Measurements from ENCODE around the gene MAPK6. TPM values are rescaled to one million over a fixed set of nuclear protein-coding genes. Genes with fewer than 3 reads are reported as not detected.

MAPK6 gene
- total RNA-seq, 1 experiment from 2014 or later, result 56.4 TPM

GRCh38 chr15:52003710-52004109 is 15.3 kb upstream of the MAPK6 start:
- no peak overlapping the region for H3K27ac ChIP-seq (ENCODE audit: low read depth, low read length, poor library complexity, severe bottlenecking)
- TF ChIP-seq EZH2 (IDR thresholded peaks at IDR 0.05; ENCODE audit: borderline replicate concordance, low read depth, low read length, poor library complexity, severe bottlenecking) (no peak), CTCF (conservative IDR thresholded peaks at IDR 0.05; ENCODE audit: low read depth, low read length) (no peak)
- CTCF ChIA-PET, result no interaction called here
- H3K4me3 ChIP-seq (ENCODE audit: low read depth, low read length, poor library complexity, severe bottlenecking), result no peak overlapping the region
- H3K9me3 ChIP-seq (ENCODE audit: low read depth, low read length, poor library complexity, severe bottlenecking), result no peaks in the 10 kb centered on the region
- DNase-seq (ENCODE audit: low spot score), result no peak
- intact Hi-C loops (cut with micrococcal nuclease; ENCODE audit: unreplicated experiment), result no loop called here
- POLR2A ChIA-PET (ENCODE audit: low non-redundant PET), result no interaction called here
- H3K27me3 ChIP-seq (replicated peaks; ENCODE audit: insufficient read depth, low read depth, low read length, poor library complexity), result no peaks in the 10 kb centered on the region
- no peaks in the 10 kb centered on the region for H3K36me3 ChIP-seq (ENCODE audit: insufficient read depth, low read length, poor library complexity, severe bottlenecking)
- H3K4me1 ChIP-seq (ENCODE audit: insufficient read depth, low read length, poor library complexity, severe bottlenecking), result no peaks in the 10 kb centered on the region
- no TSS peak for BruUV-seq (replicated peaks)

GRCh38 chr15:52004806-52005205 is 14.2 kb upstream of the MAPK6 start:
- Histone ChIP-seq H3K4me3 (ENCODE audit: low read depth, low read length, poor library complexity, severe bottlenecking) (no peak overlapping the region), H3K9me3 (ENCODE audit: low read depth, low read length, poor library complexity, severe bottlenecking) (no peaks in the 10 kb centered on the region), H3K36me3 (ENCODE audit: insufficient read depth, low read length, poor library complexity, severe bottlenecking) (no peaks in the 10 kb centered on the region), H3K4me1 (ENCODE audit: insufficient read depth, low read length, poor library complexity, severe bottlenecking) (no peaks in the 10 kb centered on the region), H3K27ac (ENCODE audit: low read depth, low read length, poor library complexity, severe bottlenecking) (no peak overlapping the region), H3K27me3 (replicated peaks; ENCODE audit: insufficient read depth, low read depth, low read length, poor library complexity) (no peaks in the 10 kb centered on the region)
- no peak for TF ChIP-seq CTCF (conservative IDR thresholded peaks at IDR 0.05; ENCODE audit: low read depth, low read length)
- no peak for TF ChIP-seq EZH2 (IDR thresholded peaks at IDR 0.05; ENCODE audit: borderline replicate concordance, low read depth, low read length, poor library complexity, severe bottlenecking)
- CTCF ChIA-PET, result interaction anchor here (0.7 kb wide), 1 partner anchor 8 kb away, joined by 4 read pairs; no protein-coding TSS in a partner anchor
- DNase-seq (ENCODE audit: low spot score), result no peak
- no TSS peak for BruUV-seq (replicated peaks)
- intact Hi-C loops (cut with micrococcal nuclease; ENCODE audit: unreplicated experiment), result no loop called here
- POLR2A ChIA-PET (ENCODE audit: low non-redundant PET), result no interaction called here

GRCh38 chr15:52005748-52006701 is 13.0 kb upstream of the MAPK6 start:
- BruUV-seq (replicated peaks), result no TSS peak
- TF ChIP-seq CTCF (conservative IDR thresholded peaks at IDR 0.05; ENCODE audit: low read depth, low read length), result no peak
- no peak for TF ChIP-seq EZH2 (IDR thresholded peaks at IDR 0.05; ENCODE audit: borderline replicate concordance, low read depth, low read length, poor library complexity, severe bottlenecking)
- DNase-seq (ENCODE audit: low spot score), result no peak
- CTCF ChIA-PET, result no interaction called here
- H3K27ac ChIP-seq (ENCODE audit: low read depth, low read length, poor library complexity, severe bottlenecking), result no peak overlapping the region
- intact Hi-C loops (cut with micrococcal nuclease; ENCODE audit: unreplicated experiment), result no loop called here
- H3K4me1 ChIP-seq (ENCODE audit: insufficient read depth, low read length, poor library complexity, severe bottlenecking), result no peaks in the 10 kb centered on the region
- no peaks in the 10 kb centered on the region for H3K9me3 ChIP-seq (ENCODE audit: low read depth, low read length, poor library complexity, severe bottlenecking)
- H3K27me3 ChIP-seq (replicated peaks; ENCODE audit: insufficient read depth, low read depth, low read length, poor library complexity), result no peaks in the 10 kb centered on the region
- H3K4me3 ChIP-seq (ENCODE audit: low read depth, low read length, poor library complexity, severe bottlenecking), result no peak overlapping the region
- POLR2A ChIA-PET (ENCODE audit: low non-redundant PET), result no interaction called here
- H3K36me3 ChIP-seq (ENCODE audit: insufficient read depth, low read length, poor library complexity, severe bottlenecking), result no peaks in the 10 kb centered on the region
